ENCODE measurements around the gene IFNA13.

GRCh38 chr9:21395778-21396717 lies 28.2 kb upstream of the IFNA13 start:
- TF ChIP-seq, protein P1, sequence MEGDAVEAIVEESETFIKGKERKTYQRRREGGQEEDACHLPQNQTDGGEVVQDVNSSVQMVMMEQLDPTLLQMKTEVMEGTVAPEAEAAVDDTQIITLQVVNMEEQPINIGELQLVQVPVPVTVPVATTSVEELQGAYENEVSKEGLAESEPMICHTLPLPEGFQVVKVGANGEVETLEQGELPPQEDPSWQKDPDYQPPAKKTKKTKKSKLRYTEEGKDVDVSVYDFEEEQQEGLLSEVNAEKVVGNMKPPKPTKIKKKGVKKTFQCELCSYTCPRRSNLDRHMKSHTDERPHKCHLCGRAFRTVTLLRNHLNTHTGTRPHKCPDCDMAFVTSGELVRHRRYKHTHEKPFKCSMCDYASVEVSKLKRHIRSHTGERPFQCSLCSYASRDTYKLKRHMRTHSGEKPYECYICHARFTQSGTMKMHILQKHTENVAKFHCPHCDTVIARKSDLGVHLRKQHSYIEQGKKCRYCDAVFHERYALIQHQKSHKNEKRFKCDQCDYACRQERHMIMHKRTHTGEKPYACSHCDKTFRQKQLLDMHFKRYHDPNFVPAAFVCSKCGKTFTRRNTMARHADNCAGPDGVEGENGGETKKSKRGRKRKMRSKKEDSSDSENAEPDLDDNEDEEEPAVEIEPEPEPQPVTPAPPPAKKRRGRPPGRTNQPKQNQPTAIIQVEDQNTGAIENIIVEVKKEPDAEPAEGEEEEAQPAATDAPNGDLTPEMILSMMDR (conservative IDR thresholded peaks at IDR 0.05; ENCODE audit: low read length): peak; percentile 82
- no peak for TF ChIP-seq EZH2phosphoT487 (IDR thresholded peaks at IDR 0.05; ENCODE audit: borderline replicate concordance, low read depth, low read length)
